ENCODE measurements around the gene CAMK2B. TPM values are rescaled to one million over a fixed set of nuclear protein-coding genes. Genes with fewer than 3 reads are reported as not detected.
A peak's percentile ranks its signal among the peaks of the same experiment; 100 is the strongest.

CAMK2B gene
- total RNA-seq, 1 donor from 2014 or later = 0.17 TPM

DNA sequence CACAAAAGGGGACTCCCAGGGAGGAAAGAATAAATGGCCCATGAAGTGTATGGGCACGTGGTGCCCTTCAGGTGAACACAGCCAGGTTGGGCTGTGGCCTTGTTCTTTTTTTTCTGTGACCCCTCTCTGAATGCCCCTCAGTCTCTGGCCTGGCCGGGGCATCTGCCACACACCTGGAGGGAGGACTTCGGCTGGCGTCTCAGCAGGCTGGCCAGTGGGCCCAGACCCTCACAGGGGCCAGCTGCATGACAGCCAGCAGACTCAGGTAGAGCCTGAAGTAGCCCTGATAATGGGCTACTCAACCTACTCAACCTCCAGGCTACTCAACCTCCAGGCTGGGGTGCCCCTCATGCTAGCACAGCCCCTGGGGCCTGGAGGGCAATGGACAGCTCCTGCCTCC is 9.8 kb upstream of the CAMK2B start:
- Histone ChIP-seq H3K9me3 (no peaks in the 10 kb centered on the region), H3K27me3 (no peaks in the 10 kb centered on the region), H3K27ac (no peak overlapping the region), H3K36me3 (no peaks in the 10 kb centered on the region), H3K4me3 (no peak overlapping the region), H3K4me1 (no peaks in the 10 kb centered on the region)
- intact Hi-C loops (cut with DNase I) = no loop called here
- TF ChIP-seq, protein P1, sequence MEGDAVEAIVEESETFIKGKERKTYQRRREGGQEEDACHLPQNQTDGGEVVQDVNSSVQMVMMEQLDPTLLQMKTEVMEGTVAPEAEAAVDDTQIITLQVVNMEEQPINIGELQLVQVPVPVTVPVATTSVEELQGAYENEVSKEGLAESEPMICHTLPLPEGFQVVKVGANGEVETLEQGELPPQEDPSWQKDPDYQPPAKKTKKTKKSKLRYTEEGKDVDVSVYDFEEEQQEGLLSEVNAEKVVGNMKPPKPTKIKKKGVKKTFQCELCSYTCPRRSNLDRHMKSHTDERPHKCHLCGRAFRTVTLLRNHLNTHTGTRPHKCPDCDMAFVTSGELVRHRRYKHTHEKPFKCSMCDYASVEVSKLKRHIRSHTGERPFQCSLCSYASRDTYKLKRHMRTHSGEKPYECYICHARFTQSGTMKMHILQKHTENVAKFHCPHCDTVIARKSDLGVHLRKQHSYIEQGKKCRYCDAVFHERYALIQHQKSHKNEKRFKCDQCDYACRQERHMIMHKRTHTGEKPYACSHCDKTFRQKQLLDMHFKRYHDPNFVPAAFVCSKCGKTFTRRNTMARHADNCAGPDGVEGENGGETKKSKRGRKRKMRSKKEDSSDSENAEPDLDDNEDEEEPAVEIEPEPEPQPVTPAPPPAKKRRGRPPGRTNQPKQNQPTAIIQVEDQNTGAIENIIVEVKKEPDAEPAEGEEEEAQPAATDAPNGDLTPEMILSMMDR (IDR thresholded peaks at IDR 0.05) = no peak
- DNase-seq = no peak
- ATAC-seq = no peak

GRCh38 chr7:44334734-44335097 is 9.3 kb upstream of the CAMK2B start:
- TF ChIP-seq, protein P1 (IDR thresholded peaks at IDR 0.05) = no peak
- H3K9me3 ChIP-seq = no peaks in the 10 kb centered on the region
- ATAC-seq = peak; percentile 37

DNA sequence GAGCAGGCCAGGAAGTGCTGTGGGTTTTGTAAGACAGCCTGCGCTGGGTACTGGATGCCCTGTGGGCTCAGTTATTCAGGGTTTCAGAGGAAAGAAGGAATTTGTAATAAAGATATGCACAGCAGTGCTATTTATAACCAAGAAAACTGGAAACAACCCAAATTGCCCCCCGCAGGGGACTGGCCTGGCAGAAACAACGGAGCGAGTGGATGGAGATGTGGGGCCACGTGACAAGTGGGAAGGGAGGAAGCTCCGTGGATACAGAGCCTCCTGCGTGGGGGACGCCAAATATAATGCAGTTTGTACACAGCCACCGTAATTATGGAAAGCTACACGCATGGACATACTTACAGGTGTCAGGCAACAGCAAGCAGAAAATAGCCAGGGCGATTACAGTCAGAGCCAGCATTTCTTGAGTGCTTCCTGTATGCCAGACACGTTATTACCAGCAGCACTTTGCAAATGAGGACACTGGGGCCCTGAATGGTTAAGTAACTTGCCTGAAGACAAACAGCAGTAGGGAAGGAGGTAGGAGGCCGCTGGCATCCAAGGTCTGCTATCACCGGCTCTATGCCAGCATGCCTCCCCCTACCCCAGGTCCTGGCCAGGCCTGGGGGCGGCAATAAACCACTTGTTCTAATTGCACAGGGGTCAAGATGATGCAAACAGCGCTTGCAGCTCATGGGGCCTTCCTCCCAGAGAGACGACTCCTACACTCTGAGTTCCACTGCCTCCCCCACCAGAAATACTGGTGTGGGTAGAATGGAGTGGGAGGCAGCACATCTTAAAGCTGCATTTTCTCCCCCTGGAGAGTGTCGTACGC is 8.7 kb upstream of the CAMK2B start:
- intact Hi-C loops (cut with DNase I) = no loop called here
- Histone ChIP-seq H3K4me1 (no peaks in the 10 kb centered on the region), H3K36me3 (no peaks in the 10 kb centered on the region), H3K4me3 (no peak overlapping the region), H3K27me3 (no peaks in the 10 kb centered on the region), H3K9me3 (no peaks in the 10 kb centered on the region), H3K27ac (no peak overlapping the region)
- TF ChIP-seq, protein P1 (IDR thresholded peaks at IDR 0.05) = no peak
- ATAC-seq (no peak), DNase-seq (no peak)

More at GRCh38 chr7:44334734-44335097, 9.3 kb upstream of the CAMK2B start:
- H3K36me3 ChIP-seq = no peaks in the 10 kb centered on the region
- no peak for DNase-seq
- no peaks in the 10 kb centered on the region for H3K4me1 ChIP-seq
- H3K27ac ChIP-seq = no peak overlapping the region
- H3K4me3 ChIP-seq = no peak overlapping the region
- intact Hi-C loops (cut with DNase I) = no loop called here
- H3K27me3 ChIP-seq = no peaks in the 10 kb centered on the region

GRCh38 chr7:44331682-44332081 is 6.3 kb upstream of the CAMK2B start:
- intact Hi-C loops (cut with DNase I) = no loop called here
- no peaks in the 10 kb centered on the region for H3K4me1 ChIP-seq
- H3K9me3 ChIP-seq = no peaks in the 10 kb centered on the region
- H3K4me3 ChIP-seq = no peak overlapping the region
- DNase-seq = no peak
- TF ChIP-seq, protein P1 (IDR thresholded peaks at IDR 0.05) = no peak
- H3K27me3 ChIP-seq = peaks cover 2% of the 10 kb centered on the region
- ATAC-seq = no peak
- H3K36me3 ChIP-seq = no peaks in the 10 kb centered on the region
- H3K27ac ChIP-seq = no peak overlapping the region

GRCh38 chr7:44330331-44330730 is 4.9 kb upstream of the CAMK2B start:
- intact Hi-C loops (cut with DNase I) = no loop called here

More at GRCh38 chr7:44330331-44330730, 4.9 kb upstream of the CAMK2B start:
- no peak overlapping the region for H3K27ac ChIP-seq
- no peaks in the 10 kb centered on the region for H3K36me3 ChIP-seq
- H3K9me3 ChIP-seq = no peaks in the 10 kb centered on the region
- TF ChIP-seq, protein P1 (IDR thresholded peaks at IDR 0.05) = no peak
- H3K4me3 ChIP-seq = no peak overlapping the region
- H3K27me3 ChIP-seq = peaks cover 12% of the 10 kb centered on the region
- ATAC-seq (no peak), DNase-seq (no peak)
- H3K4me1 ChIP-seq = no peaks in the 10 kb centered on the region
